CD4-positive, alpha-beta T cell (primary cell): ENCODE measurements around the gene VSTM2L. TPM values are rescaled to one million over a fixed set of nuclear protein-coding genes. Genes with fewer than 3 reads are reported as not detected.

Source experiments
- ATAC-seq: fragments of 200-7000 bp; cut with Tn5 transposase; one replicate; pipeline ENCODE4 v1.10.0; 2022; ENCODE audit warnings: mild to moderate bottlenecking; ENCODE audit not compliant: poor library complexity
- CTCF ChIA-PET: fragments of 350-600 bp; sonication (Branson Sonifier 250); formaldehyde crosslinking; loops from one replicate; lab custom pipeline; 2021; ENCODE audit warnings: antibody characterized with exemption, inconsistent platforms; lab: Charles Lee
- POLR2A ChIA-PET: fragments of 350-600 bp; sonication (Branson Sonifier 250); formaldehyde crosslinking; loops from one replicate; lab custom pipeline; 2021; ENCODE audit warnings: antibody characterized with exemption, inconsistent platforms; lab: Charles Lee
- DNase-seq, 14 experiments: peaks; one replicate each; pipeline ENCODE4 v3.0.0-alpha.2; 2013 to 2020; ENCODE audit warnings: mixed read lengths in 2 of 14
- H3K27ac ChIP-seq, 2 donors: one replicate each; pipeline versions ENCODE4 v1.5.1 to v1.7.0; 2013; ENCODE audit warnings: low read length in 2 of 2, low read depth in 1 of 2, mild to moderate bottlenecking in 1 of 2
- H3K27me3 ChIP-seq, 2 experiments: 1 replicate in 1 of 2; 2 replicates in 1 of 2; pipeline versions ENCODE4 v1.6.1 to v1.7.0; 2013; ENCODE audit warnings: low read length in 2 of 2, control low read depth in 1 of 2, mild to moderate bottlenecking in 1 of 2, moderate library complexity in 1 of 2; ENCODE audit not compliant: insufficient read depth in 2 of 2, control insufficient read depth in 1 of 2
- H3K36me3 ChIP-seq: one replicate; pipeline ENCODE4 v1.6.1; 2013; ENCODE audit warnings: low read length, control low read depth; ENCODE audit not compliant: insufficient read depth
- H3K4me1 ChIP-seq: one replicate; pipeline ENCODE4 v1.6.1; 2013; ENCODE audit warnings: low read length, control low read depth; ENCODE audit not compliant: insufficient read depth
- H3K4me3 ChIP-seq: one replicate; pipeline ENCODE4 v1.5.1; 2013; ENCODE audit warnings: mild to moderate bottlenecking, low read length, moderate library complexity
- H3K9me3 ChIP-seq, 2 experiments: 1 replicate in 1 of 2; 2 replicates in 1 of 2; pipeline versions ENCODE4 v1.6.1 to v1.7.0; 2013; ENCODE audit warnings: low read length in 2 of 2, mild to moderate bottlenecking in 2 of 2, control low read depth in 1 of 2, moderate library complexity in 1 of 2; ENCODE audit not compliant: control insufficient read depth in 1 of 2, insufficient read depth in 1 of 2
- H3K27ac Mint-ChIP-seq: one replicate; pipeline ENCODE4 v1.8.0; 2020; ENCODE audit warnings: mixed read lengths
- H3K27me3 Mint-ChIP-seq: one replicate; pipeline ENCODE4 v1.8.0; 2021; ENCODE audit warnings: mixed read lengths
- H3K36me3 Mint-ChIP-seq: one replicate; pipeline ENCODE4 v1.8.0; 2021; ENCODE audit warnings: low read depth, mixed read lengths
- H3K4me1 Mint-ChIP-seq: one replicate; pipeline ENCODE4 v1.8.0; 2021; ENCODE audit warnings: low read depth, mixed read lengths
- H3K4me3 Mint-ChIP-seq: one replicate; pipeline ENCODE4 v1.8.0; 2020; ENCODE audit warnings: mild to moderate bottlenecking, mixed read lengths
- H3K9me3 Mint-ChIP-seq: one replicate; pipeline ENCODE4 v1.8.0; 2020; ENCODE audit warnings: mixed read lengths
- intact Hi-C, 2 experiments: fragments of 100-400 bp; cut with DNase I in 1 of 2; cut with micrococcal nuclease in 1 of 2; formaldehyde crosslinking; loops; one replicate each; pipeline versions ENCODE4 v1.15.1 to v1.9.0; 2023 to 2025; cut with DNase I, micrococcal nuclease
- total RNA-seq, 174 experiments: library from RNA in 2 of 174; stranded (reverse) in 2 of 174; gene quantifications; one replicate each; pipeline ENCODE4 v1.2.3 and lab custom pipeline; 2021 to 2026
- TF ChIP-seq, protein P1 (sequence below): fragments of 200-600 bp; IDR thresholded peaks from one replicate; pipeline ENCODE4 v1.8.0; 2022; ENCODE audit warnings: antibody characterized with exemption, mild to moderate bottlenecking

VSTM2L gene
- total RNA-seq, 2 experiments from 2014 or later = not detected

DNA sequence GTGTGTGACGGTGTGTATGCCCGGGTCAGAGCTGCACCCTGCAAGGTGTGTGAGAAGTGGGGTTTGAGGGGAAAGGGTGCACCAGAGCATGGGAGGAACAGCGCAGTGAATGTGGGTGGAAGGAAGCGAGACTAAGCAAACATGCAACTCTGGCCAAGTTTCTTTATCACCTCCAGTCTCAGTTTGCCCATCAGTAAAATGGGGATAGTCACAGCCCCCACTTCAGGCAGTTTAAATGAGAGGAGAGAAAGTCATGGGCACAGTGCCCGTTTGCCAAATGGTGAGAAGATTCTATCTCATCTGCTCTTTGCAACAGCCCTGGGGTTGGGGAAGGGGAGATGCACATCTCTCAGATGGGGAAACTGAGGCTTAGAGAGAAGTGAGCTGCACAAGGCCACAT, 12.8 kb upstream of the VSTM2L start:
- ChIA-PET POLR2A (no interaction called here), CTCF (no interaction called here)
- H3K27me3 ChIP-seq = no peaks in the 10 kb centered on the region
- H3K9me3 Mint-ChIP-seq = no peaks in the 10 kb centered on the region
- ATAC-seq (no peak), DNase-seq (no peak)
- no peaks in the 10 kb centered on the region for H3K9me3 ChIP-seq
- no peaks in the 10 kb centered on the region for H3K27me3 Mint-ChIP-seq
- H3K4me3 ChIP-seq = no peak overlapping the region
- TF ChIP-seq, protein P1, sequence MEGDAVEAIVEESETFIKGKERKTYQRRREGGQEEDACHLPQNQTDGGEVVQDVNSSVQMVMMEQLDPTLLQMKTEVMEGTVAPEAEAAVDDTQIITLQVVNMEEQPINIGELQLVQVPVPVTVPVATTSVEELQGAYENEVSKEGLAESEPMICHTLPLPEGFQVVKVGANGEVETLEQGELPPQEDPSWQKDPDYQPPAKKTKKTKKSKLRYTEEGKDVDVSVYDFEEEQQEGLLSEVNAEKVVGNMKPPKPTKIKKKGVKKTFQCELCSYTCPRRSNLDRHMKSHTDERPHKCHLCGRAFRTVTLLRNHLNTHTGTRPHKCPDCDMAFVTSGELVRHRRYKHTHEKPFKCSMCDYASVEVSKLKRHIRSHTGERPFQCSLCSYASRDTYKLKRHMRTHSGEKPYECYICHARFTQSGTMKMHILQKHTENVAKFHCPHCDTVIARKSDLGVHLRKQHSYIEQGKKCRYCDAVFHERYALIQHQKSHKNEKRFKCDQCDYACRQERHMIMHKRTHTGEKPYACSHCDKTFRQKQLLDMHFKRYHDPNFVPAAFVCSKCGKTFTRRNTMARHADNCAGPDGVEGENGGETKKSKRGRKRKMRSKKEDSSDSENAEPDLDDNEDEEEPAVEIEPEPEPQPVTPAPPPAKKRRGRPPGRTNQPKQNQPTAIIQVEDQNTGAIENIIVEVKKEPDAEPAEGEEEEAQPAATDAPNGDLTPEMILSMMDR = no peak
- H3K4me1 Mint-ChIP-seq = no peaks in the 10 kb centered on the region
- no peak overlapping the region for H3K4me3 Mint-ChIP-seq
- no peaks in the 10 kb centered on the region for H3K4me1 ChIP-seq
- no peaks in the 10 kb centered on the region for H3K36me3 ChIP-seq
- H3K27ac Mint-ChIP-seq = no peak overlapping the region
- intact Hi-C loops = no loop called here
- H3K36me3 Mint-ChIP-seq = no peaks in the 10 kb centered on the region
- no peak overlapping the region for H3K27ac ChIP-seq

GRCh38 chr20:37890643-37891042, 12.3 kb upstream of the VSTM2L start:
- Mint-ChIP-seq H3K9me3 (no peaks in the 10 kb centered on the region), H3K27me3 (no peaks in the 10 kb centered on the region), H3K36me3 (no peaks in the 10 kb centered on the region), H3K4me1 (no peaks in the 10 kb centered on the region), H3K27ac (no peak overlapping the region), H3K4me3 (no peak overlapping the region)
- intact Hi-C loops = no loop called here
- H3K9me3 ChIP-seq = no peaks in the 10 kb centered on the region
- ChIA-PET POLR2A (no interaction called here), CTCF (no interaction called here)
- no peak overlapping the region for H3K4me3 ChIP-seq
- no peak for DNase-seq
- H3K36me3 ChIP-seq = no peaks in the 10 kb centered on the region
- H3K27me3 ChIP-seq = no peaks in the 10 kb centered on the region
- TF ChIP-seq, protein P1 = no peak
- no peak for ATAC-seq
- H3K4me1 ChIP-seq = no peaks in the 10 kb centered on the region
- H3K27ac ChIP-seq = no peak overlapping the region

DNA sequence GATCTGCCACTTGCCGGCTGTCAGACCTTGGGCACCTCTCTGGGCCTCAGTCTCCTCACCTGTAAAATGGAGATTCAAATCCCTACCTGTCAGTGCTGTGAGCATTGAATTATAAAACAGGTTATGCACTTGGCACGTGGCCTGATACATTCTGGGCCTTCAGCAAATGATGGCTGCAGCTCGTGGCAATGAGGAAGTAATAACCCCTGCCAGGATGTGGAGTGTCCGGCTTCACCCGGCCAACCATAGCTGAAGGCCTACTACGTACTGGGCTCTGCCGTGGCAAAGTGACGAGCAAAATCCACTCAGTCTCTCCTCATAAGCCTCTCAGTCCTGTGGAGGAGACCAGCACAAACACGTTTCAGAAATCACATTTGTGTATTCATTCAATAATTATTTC, 10.9 kb upstream of the VSTM2L start:
- H3K27me3 Mint-ChIP-seq = no peaks in the 10 kb centered on the region
- no peak overlapping the region for H3K4me3 ChIP-seq
- DNase-seq (no peak), ATAC-seq (no peak)
- intact Hi-C loops = no loop called here
- CTCF ChIA-PET = no interaction called here
- no peaks in the 10 kb centered on the region for H3K9me3 Mint-ChIP-seq
- H3K36me3 Mint-ChIP-seq = no peaks in the 10 kb centered on the region
- H3K36me3 ChIP-seq = no peaks in the 10 kb centered on the region
- TF ChIP-seq, protein P1 = no peak
- no peaks in the 10 kb centered on the region for H3K4me1 Mint-ChIP-seq
- no peaks in the 10 kb centered on the region for H3K27me3 ChIP-seq
- H3K9me3 ChIP-seq = no peaks in the 10 kb centered on the region
- H3K4me1 ChIP-seq = no peaks in the 10 kb centered on the region
- no peak overlapping the region for H3K27ac ChIP-seq
- no peak overlapping the region for H3K4me3 Mint-ChIP-seq
- POLR2A ChIA-PET = no interaction called here
- no peak overlapping the region for H3K27ac Mint-ChIP-seq
